B cell (primary cell): ENCODE measurements around the gene GADD45G. TPM values are rescaled to one million over a fixed set of nuclear protein-coding genes. Genes with fewer than 3 reads are reported as not detected.

Experiments
- ATAC-seq: fragments of 200-7000 bp; cut with Tn5 transposase; one replicate; pipeline ENCODE4 v1.10.0; 2021; ENCODE audit warnings: low read depth, mild to moderate bottlenecking, moderate number of reproducible peaks, moderate library complexity
- CTCF ChIA-PET: fragments of 350-600 bp; sonication (Branson Sonifier 250); formaldehyde crosslinking; loops from one replicate; lab custom pipeline; 2021; ENCODE audit warnings: antibody characterized with exemption, inconsistent platforms; lab: Charles Lee
- POLR2A ChIA-PET: fragments of 350-600 bp; sonication (Branson Sonifier 250); formaldehyde crosslinking; loops from one replicate; lab custom pipeline; 2021; ENCODE audit warnings: antibody characterized with exemption; lab: Charles Lee
- DNase-seq: peaks from one replicate; pipeline ENCODE4 v3.0.0; 2013
- H2AFZ ChIP-seq: 2 replicates; pipeline ENCODE4 v1.6.1; 2012; ENCODE audit warnings: mild to moderate bottlenecking, low read depth, low read length; ENCODE audit not compliant: insufficient read depth, poor library complexity, severe bottlenecking
- H3K27ac ChIP-seq, 2 donors: 1 replicate in 1 of 2; 2 replicates in 1 of 2; pipeline ENCODE4 v1.5.1; 2012 to 2013; ENCODE audit warnings: low read length in 2 of 2, mild to moderate bottlenecking in 2 of 2, moderate library complexity in 1 of 2
- H3K27me3 ChIP-seq, 4 experiments: fragments of 200-600 bp in 1 of 4; sonication (generic) in 1 of 4; replicated peaks in 1 of 4; 1 replicate in 2 of 4; 2 replicates in 2 of 4; pipeline versions ENCODE4 v1.6.1 to v1.7.0; 2013 to 2016; ENCODE audit warnings: low read length in 3 of 4, mild to moderate bottlenecking in 2 of 4, mixed read lengths in 1 of 4, moderate library complexity in 1 of 4; ENCODE audit not compliant: insufficient read depth in 4 of 4, control insufficient read depth in 3 of 4; ENCODE audit errors: control extremely low read depth in 1 of 4
- H3K36me3 ChIP-seq, 2 experiments: replicated peaks in 1 of 2; 1 replicate in 1 of 2; 2 replicates in 1 of 2; pipeline versions ENCODE4 v1.6.1 to v1.7.1; 2013; ENCODE audit warnings: low read length in 1 of 2; ENCODE audit not compliant: insufficient read depth in 2 of 2, control insufficient read depth in 1 of 2; ENCODE audit errors: control extremely low read depth in 1 of 2, extremely low read depth in 1 of 2
- H3K4me1 ChIP-seq, 2 donors: fragments of 200-600 bp in 1 of 2; sonication (generic) in 1 of 2; 1 replicate in 1 of 2; 2 replicates in 1 of 2; pipeline versions ENCODE4 v1.5.1 to v1.6.1; 2013 to 2017; ENCODE audit warnings: low read length in 2 of 2; ENCODE audit not compliant: control insufficient read depth in 2 of 2, insufficient read depth in 2 of 2
- H3K4me2 ChIP-seq: replicated peaks from 2 replicates; pipeline ENCODE3; 2012; ENCODE audit warnings: mild to moderate bottlenecking, low read depth, low read length; ENCODE audit not compliant: poor library complexity, severe bottlenecking
- H3K4me3 ChIP-seq, 5 experiments: fragments of 200-600 bp in 1 of 5; sonication (generic) in 1 of 5; 1 replicate in 3 of 5; 2 replicates in 2 of 5; pipeline versions ENCODE4 v1.5.1 to v1.7.0; 2011 to 2016; ENCODE audit warnings: low read length in 4 of 5, mild to moderate bottlenecking in 4 of 5, low read depth in 2 of 5, control low read depth in 1 of 5, moderate library complexity in 1 of 5; ENCODE audit not compliant: insufficient read depth in 1 of 5; ENCODE audit errors: control extremely low read depth in 1 of 5, extremely low read depth in 1 of 5
- H3K79me2 ChIP-seq: fragments of 200-600 bp; sonication (generic); one replicate; pipeline ENCODE4 v1.6.0; 2016; ENCODE audit warnings: low read length; ENCODE audit not compliant: control insufficient read depth, insufficient read depth
- H3K9ac ChIP-seq: fragments of 200-600 bp; sonication (generic); 2 replicates; pipeline ENCODE4 v1.6.1; 2017; ENCODE audit warnings: mild to moderate bottlenecking, low read length, moderate library complexity
- H3K9me3 ChIP-seq, 3 donors: one replicate each; pipeline versions ENCODE4 v1.6.1 to v1.7.1; 2013; ENCODE audit warnings: low read length in 2 of 3; ENCODE audit not compliant: control insufficient read depth in 2 of 3, insufficient read depth in 1 of 3; ENCODE audit errors: control extremely low read depth in 1 of 3
- H4K20me1 ChIP-seq: 2 replicates; pipeline ENCODE4 v1.6.0; 2012; ENCODE audit warnings: mild to moderate bottlenecking, low read length; ENCODE audit not compliant: insufficient read depth, control insufficient read depth, poor library complexity, severe bottlenecking
- H3K27ac Mint-ChIP-seq: one replicate; pipeline ENCODE4 v1.8.0; 2021; ENCODE audit warnings: mixed read lengths
- H3K27me3 Mint-ChIP-seq: one replicate; pipeline ENCODE4 v1.8.0; 2021; ENCODE audit warnings: mixed read lengths
- H3K4me1 Mint-ChIP-seq: one replicate; pipeline ENCODE4 v1.8.0; 2021; ENCODE audit warnings: mixed read lengths
- H3K4me3 Mint-ChIP-seq: one replicate; pipeline ENCODE4 v1.8.0; 2021; ENCODE audit warnings: mixed read lengths
- H3K9me3 Mint-ChIP-seq: one replicate; pipeline ENCODE4 v1.8.0; 2022; ENCODE audit warnings: mixed read lengths; ENCODE audit not compliant: insufficient read depth
- EZH2 ChIP-seq: IDR thresholded peaks from 2 replicates; pipeline ENCODE4 v1.6.1; 2012; ENCODE audit warnings: borderline replicate concordance, low read depth, mild to moderate bottlenecking, moderate library complexity, low read length; ENCODE audit not compliant: insufficient read depth, poor library complexity, severe bottlenecking
- WGBS: methylation state at CpG from one replicate; pipeline ENCODE4 v1.1.5; 2013; ENCODE audit warnings: missing lambda C conversion rate; ENCODE audit not compliant: insufficient coverage; 5-methylcytosine and 5-hydroxymethylcytosine counted together
- intact Hi-C: fragments of 100-400 bp; cut with micrococcal nuclease; formaldehyde crosslinking; loops from one replicate; pipeline ENCODE4 v1.10.0; 2022
- polyA plus RNA-seq: library from polyadenylated mRNA; depleted of rRNA; stranded (reverse); fragments of >200 nt; gene quantifications from 2 replicates; pipeline ENCODE4 v1.2.3, GENCODE V29; 2012
- total RNA-seq, 2 donors: library from RNA; stranded (reverse); fragments of 120-200 nt in 1 of 2; gene quantifications; 1 replicate in 1 of 2; 2 replicates in 1 of 2; pipeline versions ENCODE4 v1.2.3 to v1.2.4, GENCODE V29; 2013 to 2022
- TF ChIP-seq, protein P1 (sequence below): fragments of 200-600 bp; IDR thresholded peaks from one replicate; pipeline ENCODE4 v1.8.0; 2022; ENCODE audit warnings: antibody characterized with exemption, mild to moderate bottlenecking

The GADD45G gene
- total and polyA plus RNA-seq, 2 donors (not counting 1 experiment from before 2014, with no cell fraction given), result 4.3 to 5.9 TPM

DNA sequence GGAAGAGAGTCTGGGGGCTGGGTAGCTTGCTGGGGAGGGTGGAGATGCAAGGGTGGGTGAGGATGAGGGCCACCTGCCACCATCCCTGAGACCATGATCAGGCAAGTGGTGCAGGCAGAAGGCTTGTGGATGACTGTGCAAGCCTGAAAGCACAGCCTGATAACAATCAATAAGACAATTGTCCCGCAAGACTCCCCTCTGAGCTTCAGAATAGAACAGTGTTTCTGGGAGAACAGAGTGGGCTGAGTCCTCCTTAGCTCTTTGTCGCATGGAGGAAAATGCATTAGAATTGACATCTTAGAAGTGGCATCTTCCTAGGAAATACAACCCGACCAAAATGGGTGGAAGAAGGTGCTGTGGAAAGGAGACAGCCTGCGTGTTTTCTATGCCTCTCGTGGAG lies 6.6 kb downstream of the GADD45G start:
- WGBS, result 98% methylated on average over 4 of the region's 5 CpGs
- intact Hi-C loops, result no loop called here
- CTCF ChIA-PET, result interaction anchor here (1.0 to 2.8 kb wide), 4 partner anchors 8 to 491 kb away, joined by 4 to 10 read pairs (median 6); no protein-coding TSS in a partner anchor

DNA sequence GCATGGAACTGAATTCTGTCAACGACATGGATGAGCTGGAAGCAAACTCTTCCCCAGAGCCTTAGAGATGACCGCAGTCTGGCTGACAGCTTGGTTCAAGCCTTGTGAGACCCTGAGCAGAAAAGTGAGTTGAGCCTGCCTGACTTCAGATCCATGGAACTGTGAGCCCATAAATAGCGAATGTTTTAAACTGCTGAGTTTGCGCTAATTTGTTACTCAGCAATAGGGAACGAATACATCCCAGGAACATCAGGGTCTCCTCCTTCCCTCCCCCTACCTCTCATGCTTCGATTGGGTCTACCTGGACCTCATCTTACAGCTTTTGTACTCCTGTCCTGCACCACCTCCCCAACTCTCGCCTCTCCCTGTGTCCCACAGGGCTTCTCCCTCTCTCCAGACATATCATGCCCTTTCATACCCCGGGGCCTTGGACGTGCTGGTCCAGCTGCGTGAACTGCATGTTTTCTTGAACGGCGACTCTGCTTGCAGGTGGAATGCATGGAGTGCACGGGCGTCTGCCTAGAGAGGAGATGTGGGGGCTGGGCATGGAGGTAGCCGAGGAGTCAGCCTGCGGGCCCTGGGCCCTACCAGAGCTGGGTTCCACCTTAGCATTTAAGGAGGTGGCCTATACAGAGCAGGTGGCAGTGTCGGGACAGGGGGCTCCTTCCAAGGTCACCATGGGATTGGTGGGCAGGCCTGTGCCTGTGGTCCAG lies 7.9 kb downstream of the GADD45G start:
- Histone ChIP-seq H2AFZ (no peak overlapping the region), H3K9ac (no peak overlapping the region), H3K9me3 (peaks cover 0 to 10% (median 3%) of the 10 kb centered on the region in 3 donors), H3K27me3 (peaks cover 0 to 5% (median 1%) of the 10 kb centered on the region in 4 experiments), H3K36me3 (no peaks in the 10 kb centered on the region), H3K4me1 (no peaks in the 10 kb centered on the region), H3K79me2 (no peaks in the 10 kb centered on the region), H3K4me3 (no peak overlapping the region), H3K4me2 (no peak overlapping the region), H4K20me1 (no peaks in the 10 kb centered on the region), H3K27ac (no peak overlapping the region)
- Mint-ChIP-seq H3K4me1 (no peaks in the 10 kb centered on the region), H3K27me3 (peaks cover 16% of the 10 kb centered on the region), H3K4me3 (no peak overlapping the region), H3K9me3 (peaks cover 6% of the 10 kb centered on the region), H3K27ac (no peak overlapping the region)
- WGBS, result 93% methylated on average over 16 of the region's 17 CpGs
- TF ChIP-seq, protein P1, sequence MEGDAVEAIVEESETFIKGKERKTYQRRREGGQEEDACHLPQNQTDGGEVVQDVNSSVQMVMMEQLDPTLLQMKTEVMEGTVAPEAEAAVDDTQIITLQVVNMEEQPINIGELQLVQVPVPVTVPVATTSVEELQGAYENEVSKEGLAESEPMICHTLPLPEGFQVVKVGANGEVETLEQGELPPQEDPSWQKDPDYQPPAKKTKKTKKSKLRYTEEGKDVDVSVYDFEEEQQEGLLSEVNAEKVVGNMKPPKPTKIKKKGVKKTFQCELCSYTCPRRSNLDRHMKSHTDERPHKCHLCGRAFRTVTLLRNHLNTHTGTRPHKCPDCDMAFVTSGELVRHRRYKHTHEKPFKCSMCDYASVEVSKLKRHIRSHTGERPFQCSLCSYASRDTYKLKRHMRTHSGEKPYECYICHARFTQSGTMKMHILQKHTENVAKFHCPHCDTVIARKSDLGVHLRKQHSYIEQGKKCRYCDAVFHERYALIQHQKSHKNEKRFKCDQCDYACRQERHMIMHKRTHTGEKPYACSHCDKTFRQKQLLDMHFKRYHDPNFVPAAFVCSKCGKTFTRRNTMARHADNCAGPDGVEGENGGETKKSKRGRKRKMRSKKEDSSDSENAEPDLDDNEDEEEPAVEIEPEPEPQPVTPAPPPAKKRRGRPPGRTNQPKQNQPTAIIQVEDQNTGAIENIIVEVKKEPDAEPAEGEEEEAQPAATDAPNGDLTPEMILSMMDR, result no peak
- intact Hi-C loops, result no loop called here
- CTCF ChIA-PET, result interaction anchor here (1.3 to 2.8 kb wide), 4 partner anchors 9 to 490 kb away, joined by 5 to 10 read pairs (median 7); no protein-coding TSS in a partner anchor
- DNase-seq (no peak), ATAC-seq (no peak)
- POLR2A ChIA-PET, result no interaction called here

More for the DNA sequence above, 6.6 kb downstream of the GADD45G start:
- Histone ChIP-seq H4K20me1 (no peaks in the 10 kb centered on the region), H3K4me3 (no peak overlapping the region), H2AFZ (no peak overlapping the region), H3K79me2 (no peaks in the 10 kb centered on the region), H3K36me3 (no peaks in the 10 kb centered on the region), H3K4me2 (no peak overlapping the region), H3K9ac (no peak overlapping the region), H3K27me3 (peaks cover 0 to 9% (median 4%) of the 10 kb centered on the region in 4 experiments), H3K4me1 (peaks cover 0 to 2% of the 10 kb centered on the region in 2 donors), H3K9me3 (peaks cover 0 to 7% (median 3%) of the 10 kb centered on the region in 3 donors), H3K27ac (no peak overlapping the region)
- DNase-seq, result no peak
- no peak overlapping the region for H3K4me3 Mint-ChIP-seq
- TF ChIP-seq EZH2, result no peak
- TF ChIP-seq, protein P1, result no peak
- H3K27ac Mint-ChIP-seq, result no peak overlapping the region
- H3K9me3 Mint-ChIP-seq, result peaks cover 6% of the 10 kb centered on the region
- H3K27me3 Mint-ChIP-seq, result peaks cover 21% of the 10 kb centered on the region
- H3K4me1 Mint-ChIP-seq, result peaks cover 4% of the 10 kb centered on the region
- no peak for ATAC-seq
- POLR2A ChIA-PET, result no interaction called here
